Measurements from ENCODE around the gene KLHL2. TPM values are rescaled to one million over a fixed set of nuclear protein-coding genes. Genes with fewer than 3 reads are reported as not detected.

KLHL2 gene
- total and polyA plus RNA-seq, 2 of the 13 experiments (the other 11 are each of a cell fraction or from before 2014, with no cell fraction given) = 9.2 to 17.6 TPM

DNA sequence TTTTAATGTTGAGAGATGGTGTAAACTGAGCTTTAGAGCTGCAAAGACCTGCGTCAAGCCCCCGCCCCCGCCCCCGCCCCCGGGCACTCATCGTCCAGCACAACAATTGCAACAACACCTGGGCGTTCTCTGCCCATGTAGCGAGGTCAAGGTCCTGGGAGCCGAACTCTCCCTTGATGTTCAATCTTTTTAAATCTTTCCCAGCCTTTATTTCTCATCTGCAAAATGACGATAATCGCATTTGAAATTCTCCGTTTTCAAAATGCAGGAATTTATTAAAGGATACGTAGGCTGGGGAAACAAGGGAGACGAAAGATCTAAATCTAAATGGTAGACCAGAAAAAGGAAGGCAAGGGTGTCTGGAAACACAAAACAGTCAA, 119.5 kb downstream of the KLHL2 start:
- Histone ChIP-seq H2AFZ (ENCODE audit: low read length) (no peak overlapping the region), H3K27me3 (ENCODE audit: control insufficient read depth in 1 of 2, insufficient read depth in 2 of 2, low read length in 2 of 2) (peaks cover 0 to 5% of the 10 kb centered on the region in 2 experiments; a peak in 1 of 5 replicates), H4K20me1 (ENCODE audit: insufficient read depth, low read length) (peaks cover 32% of the 10 kb centered on the region), H3K4me2 (ENCODE audit: low read depth, low read length) (peak overlapping the region; percentile 91), H3K9ac (ENCODE audit: insufficient read depth, low read depth, low read length) (peak overlapping the region; percentile 90), H3K4me1 (ENCODE audit: insufficient read depth, low read length) (peaks cover 31% of the 10 kb centered on the region), H3K9me3 (ENCODE audit: low read length) (no peaks in the 10 kb centered on the region), H3K36me3 (replicated peaks in 1 of 2; ENCODE audit: control insufficient read depth in 1 of 2, insufficient read depth in 2 of 2, low read length in 2 of 2) (peaks cover 0 to 13% of the 10 kb centered on the region in 2 experiments; a peak in 2 of 5 replicates), H3K79me2 (ENCODE audit: insufficient read depth, low read length) (peaks cover 51% of the 10 kb centered on the region), H3K27ac (ENCODE audit: extremely low read length, insufficient read depth, low read length) (peak overlapping the region; percentile 94), H3K4me3 (replicated peaks in 1 of 3; ENCODE audit: insufficient read depth in 1 of 3, low read depth in 2 of 3, low read length in 3 of 3) (peak overlapping the region; percentile 73 to 96 (median 87))
- in situ Hi-C loops (cut with HindIII; ENCODE audit: extremely low pct_ligation_motif_present, low pct_unique_long_range_greater_than_20kb) = loop anchor here (5.0 kb wide), 1 partner anchor 120 kb away; the partner anchor contains the start of gene KLHL2
- POLR2A ChIA-PET = interaction anchor here (0.6 to 1.9 kb wide), 13 partner anchors 9 to 214 kb away, joined by 3 to 13 read pairs (median 4); partner anchors contain the start of genes CPE and TMEM192
- CTCF ChIA-PET (ENCODE audit: low intra/inter-chr PET ratio, low total read pairs) = no interaction called here
- FAIRE-seq = no peak
- TSS peak; percentile 84 for BruUV-seq (replicated peaks)
- intact Hi-C loops (cut with micrococcal nuclease; ENCODE audit: unreplicated experiment) = loop anchor here (2.0 to 5.0 kb wide), 5 partner anchors 52 to 215 kb away; partner anchors contain the start of genes CPE, KLHL2 and TMEM192
- ATAC-seq = peak; percentile 41
- 1% methylated on average over 14 of the region's 14 CpGs for WGBS (ENCODE audit: low lambda C conversion rate)
- peak; percentile 57 for DNase-seq (ENCODE audit: low spot score)
- TF ChIP-seq TCF7 (IDR thresholded peaks at IDR 0.05; ENCODE audit: low read depth) (0 out of 2 replicates have a peak, but pooled peaks have one; percentile 16), JDP2 (CRISPR knock-in tag; IDR thresholded peaks at IDR 0.05; ENCODE audit: borderline replicate concordance) (no peak), NCOR1 (IDR thresholded peaks at IDR 0.05; ENCODE audit: borderline replicate concordance, low read length) (peak; percentile 46; the same call in 1 of the 2 replicates), FOXP1 (IDR thresholded peaks at IDR 0.05) (no peak; the same call in 1 of the 2 replicates), FOXP1 (CRISPR knock-in tag; IDR thresholded peaks at IDR 0.05) (peak; percentile 59; the same call in 1 of the 2 replicates), ZSCAN20 (CRISPR knock-in tag; IDR thresholded peaks at IDR 0.05; ENCODE audit: borderline replicate concordance) (no peak), CAMTA2 (CRISPR knock-in tag; IDR thresholded peaks at IDR 0.05; ENCODE audit: borderline replicate concordance) (no peak), THYN1 (CRISPR knock-in tag; IDR thresholded peaks at IDR 0.05; ENCODE audit: borderline replicate concordance, low read depth) (no peak), ZNF383 (CRISPR knock-in tag; IDR thresholded peaks at IDR 0.05; ENCODE audit: borderline replicate concordance) (no peak), ZNF644 (CRISPR knock-in tag; IDR thresholded peaks at IDR 0.05; ENCODE audit: low read depth) (no peak), POLR2AphosphoS5 (IDR thresholded peaks at IDR 0.05; ENCODE audit: low read depth, low read length) (peak; percentile 13; the same call in 1 of the 2 replicates), ARNTL (CRISPR knock-in tag; IDR thresholded peaks at IDR 0.05) (no peak), POLR2G (IDR thresholded peaks at IDR 0.05; ENCODE audit: low read depth, low read length) (no peak), SAP130 (CRISPR knock-in tag; IDR thresholded peaks at IDR 0.05; ENCODE audit: low read depth) (0 out of 2 replicates have a peak, but pooled peaks have one; percentile 2), RARA (CRISPR knock-in tag; IDR thresholded peaks at IDR 0.05) (peak; percentile 33; the same call in 1 of the 2 replicates), ZNF83 (CRISPR knock-in tag; IDR thresholded peaks at IDR 0.05; ENCODE audit: borderline replicate concordance) (no peak), ZNF264 (CRISPR knock-in tag; IDR thresholded peaks at IDR 0.05) (no peak), PCBP2 (optimal IDR thresholded peaks at IDR 0.05; ENCODE audit: low read depth, low read length, poor library complexity, severe bottlenecking) (no peak), PRPF4 (IDR thresholded peaks at IDR 0.05; ENCODE audit: low read depth, low read length, poor library complexity, severe bottlenecking) (no peak), ZNF207 (IDR thresholded peaks at IDR 0.05; ENCODE audit: borderline replicate concordance) (no peak), HES4 (CRISPR knock-in tag; IDR thresholded peaks at IDR 0.05; ENCODE audit: borderline replicate concordance) (no peak), RFX1 (IDR thresholded peaks at IDR 0.05) (no peak), NFKB2 (CRISPR knock-in tag; IDR thresholded peaks at IDR 0.05; ENCODE audit: borderline replicate concordance) (no peak), SMYD3 (CRISPR knock-in tag; IDR thresholded peaks at IDR 0.05) (0 out of 2 replicates have a peak, but pooled peaks have one; percentile 2)
- TF ChIP-seq, protein P1, sequence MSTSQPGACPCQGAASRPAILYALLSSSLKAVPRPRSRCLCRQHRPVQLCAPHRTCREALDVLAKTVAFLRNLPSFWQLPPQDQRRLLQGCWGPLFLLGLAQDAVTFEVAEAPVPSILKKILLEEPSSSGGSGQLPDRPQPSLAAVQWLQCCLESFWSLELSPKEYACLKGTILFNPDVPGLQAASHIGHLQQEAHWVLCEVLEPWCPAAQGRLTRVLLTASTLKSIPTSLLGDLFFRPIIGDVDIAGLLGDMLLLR (CRISPR knock-in tag; IDR thresholded peaks at IDR 0.05) = no peak
- TF ChIP-seq, protein P2, sequence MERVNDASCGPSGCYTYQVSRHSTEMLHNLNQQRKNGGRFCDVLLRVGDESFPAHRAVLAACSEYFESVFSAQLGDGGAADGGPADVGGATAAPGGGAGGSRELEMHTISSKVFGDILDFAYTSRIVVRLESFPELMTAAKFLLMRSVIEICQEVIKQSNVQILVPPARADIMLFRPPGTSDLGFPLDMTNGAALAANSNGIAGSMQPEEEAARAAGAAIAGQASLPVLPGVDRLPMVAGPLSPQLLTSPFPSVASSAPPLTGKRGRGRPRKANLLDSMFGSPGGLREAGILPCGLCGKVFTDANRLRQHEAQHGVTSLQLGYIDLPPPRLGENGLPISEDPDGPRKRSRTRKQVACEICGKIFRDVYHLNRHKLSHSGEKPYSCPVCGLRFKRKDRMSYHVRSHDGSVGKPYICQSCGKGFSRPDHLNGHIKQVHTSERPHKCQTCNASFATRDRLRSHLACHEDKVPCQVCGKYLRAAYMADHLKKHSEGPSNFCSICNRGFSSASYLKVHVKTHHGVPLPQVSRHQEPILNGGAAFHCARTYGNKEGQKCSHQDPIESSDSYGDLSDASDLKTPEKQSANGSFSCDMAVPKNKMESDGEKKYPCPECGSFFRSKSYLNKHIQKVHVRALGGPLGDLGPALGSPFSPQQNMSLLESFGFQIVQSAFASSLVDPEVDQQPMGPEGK (CRISPR knock-in tag; IDR thresholded peaks at IDR 0.05) = peak; percentile 27; the same call in 1 of the 2 replicates
